ENCODE results near the gene RAP2A.

RAP2A gene

GRCh38 chr13:97433727-97434396, at the start of gene RAP2A:
TSS of gene RAP2A (plus strand) at chr13:97434169. CDS start at chr13:97434471, 302 bp downstream.
- DNase-seq = peak; percentile 53

- no peak for DNase-seq
These were observed 49.6 kb upstream of the RAP2A start for GRCh38 chr13:97384371-97384770.

- DNase-seq = no peak
These were observed 48.8 kb upstream of the RAP2A start for GRCh38 chr13:97385146-97385545.

GRCh38 chr13:97385854-97386253, 48.1 kb upstream of the RAP2A start:
- DNase-seq = no peak

- DNase-seq = no peak
These were observed 47.0 kb upstream of the RAP2A start for GRCh38 chr13:97386801-97387484.

- no peak for DNase-seq
These were observed 46.5 kb upstream of the RAP2A start for GRCh38 chr13:97387485-97387839.

- DNase-seq = no peak
These were observed 46.1 kb upstream of the RAP2A start for GRCh38 chr13:97387890-97388289.

GRCh38 chr13:97388373-97388772, 45.6 kb upstream of the RAP2A start:
- no peak for DNase-seq

GRCh38 chr13:97390941-97391600, 42.9 kb upstream of the RAP2A start:
- no peak for DNase-seq

- no peak for DNase-seq
These were observed 41.9 kb upstream of the RAP2A start for GRCh38 chr13:97392020-97392419.

GRCh38 chr13:97394542-97394941, 39.4 kb upstream of the RAP2A start:
- DNase-seq = no peak

- no peak for DNase-seq
These were observed 38.4 kb upstream of the RAP2A start for GRCh38 chr13:97395447-97396136.

- DNase-seq = no peak
These were observed 36.7 kb upstream of the RAP2A start for GRCh38 chr13:97397267-97397666.

- DNase-seq = no peak
These were observed 32.5 kb upstream of the RAP2A start for GRCh38 chr13:97401421-97401820.

GRCh38 chr13:97403893-97404750, 29.8 kb upstream of the RAP2A start:
- DNase-seq = no peak

- no peak for DNase-seq
These were observed 26.4 kb upstream of the RAP2A start for GRCh38 chr13:97407540-97407939.

- no peak for DNase-seq
These were observed 25.0 kb upstream of the RAP2A start for GRCh38 chr13:97408938-97409337.

GRCh38 chr13:97411984-97412383, 22.0 kb upstream of the RAP2A start:
- no peak for DNase-seq

- DNase-seq = no peak
These were observed 20.3 kb upstream of the RAP2A start for GRCh38 chr13:97413694-97414093.

GRCh38 chr13:97414392-97414791, 19.6 kb upstream of the RAP2A start:
- DNase-seq = no peak

GRCh38 chr13:97417698-97418097, 16.3 kb upstream of the RAP2A start:
- no peak for DNase-seq
